Spinal cord (tissue), 10 donors: ENCODE measurements around the gene ANKRD11. TPM values are rescaled to one million over a fixed set of nuclear protein-coding genes. Genes with fewer than 3 reads are reported as not detected.
"Not testable (repeated sequence)": the region's sequence is repeated elsewhere in the genome, so short reads cannot be mapped to it uniquely, and the experiment has no call there.

ENCODE experiments used
- DNase-seq, 6 donors: peaks; one replicate each; pipeline versions ENCODE4 v3.0.0 to v3.0.0-alpha.2; 2013 to 2015; ENCODE audit warnings: low spot score in 6 of 6, low read depth in 4 of 6
- H3K27ac ChIP-seq: one replicate; pipeline ENCODE4 v1.5.1; 2013; ENCODE audit warnings: low read depth, low read length, control low read depth
- H3K27me3 ChIP-seq: one replicate; pipeline ENCODE4 v1.6.1; 2013; ENCODE audit warnings: low read length; ENCODE audit not compliant: control insufficient read depth, insufficient read depth
- H3K36me3 ChIP-seq: one replicate; pipeline ENCODE4 v1.6.1; 2013; ENCODE audit warnings: low read length; ENCODE audit not compliant: control insufficient read depth, insufficient read depth
- H3K4me1 ChIP-seq: one replicate; pipeline ENCODE4 v1.6.1; 2013; ENCODE audit warnings: low read length; ENCODE audit not compliant: control insufficient read depth, insufficient read depth
- H3K4me3 ChIP-seq: one replicate; pipeline ENCODE4 v1.5.1; 2013; ENCODE audit warnings: low read depth, low read length, control low read depth
- H3K9me3 ChIP-seq: one replicate; pipeline ENCODE4 v1.6.1; 2013; ENCODE audit warnings: low read length; ENCODE audit not compliant: control insufficient read depth, insufficient read depth
- WGBS: methylation state at CpG from one replicate; pipeline ENCODE4 v1.1.5; 2013; ENCODE audit warnings: missing lambda C conversion rate; ENCODE audit not compliant: insufficient coverage; 5-methylcytosine and 5-hydroxymethylcytosine counted together
- polyA plus RNA-seq, 2 donors: library from polyadenylated mRNA; unstranded; fragments of 120-200 nt; gene quantifications; one replicate each; pipeline ENCODE4 v1.2.1, GENCODE V29; 2013; ENCODE audit not compliant: insufficient read length in 2 of 2
- total RNA-seq, 2 donors: library from RNA; depleted of rRNA in 1 of 2; stranded (reverse); fragments of 120-200 nt in 1 of 2; fragments of >200 nt in 1 of 2; gene quantifications; one replicate each; pipeline versions ENCODE4 v1.2.3 to v1.2.4, GENCODE V29; 2013 to 2014
- donor health status: healthy.

ANKRD11 gene
- total and polyA plus RNA-seq, 4 donors, result 38.2 to 104 (median 73.5) TPM

GRCh38 chr16:89472711-89473075, 17.7 kb downstream of the ANKRD11 start:
- Histone ChIP-seq H3K27me3 (no peaks in the 10 kb centered on the region), H3K4me3 (no peak overlapping the region), H3K9me3 (no peaks in the 10 kb centered on the region), H3K4me1 (peaks cover 25% of the 10 kb centered on the region), H3K36me3 (no peaks in the 10 kb centered on the region), H3K27ac (no peak overlapping the region)
- no peak for DNase-seq
- 90% methylated on average over 2 of the region's 2 CpGs for WGBS

DNA sequence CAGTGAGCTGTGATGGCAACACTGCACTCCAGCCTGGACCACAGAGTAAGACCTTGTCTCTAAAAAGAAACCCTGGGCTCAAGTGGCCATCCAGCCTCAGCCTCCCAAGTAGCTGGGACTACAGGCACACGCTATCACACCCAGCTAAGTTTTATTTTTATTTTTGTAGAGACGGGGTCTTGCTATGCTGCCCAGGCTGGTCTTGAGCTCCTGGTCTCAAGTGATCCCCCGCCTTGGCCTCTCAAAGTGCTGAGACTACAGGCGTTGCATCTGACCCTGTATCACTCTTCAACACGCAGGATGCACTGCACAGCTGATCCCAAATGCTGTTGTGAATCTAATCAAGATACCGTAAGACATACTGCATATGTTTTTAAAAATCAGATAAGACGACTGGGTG, 23.0 kb downstream of the ANKRD11 start:
- H3K36me3 ChIP-seq, result no peaks in the 10 kb centered on the region
- DNase-seq, result no peak
- H3K4me3 ChIP-seq, result no peak overlapping the region
- 100% methylated on average over 3 of the region's 7 CpGs for WGBS
- H3K27me3 ChIP-seq, result no peaks in the 10 kb centered on the region
- peaks cover 23% of the 10 kb centered on the region for H3K4me1 ChIP-seq
- H3K9me3 ChIP-seq, result no peaks in the 10 kb centered on the region
- H3K27ac ChIP-seq, result no peak overlapping the region

DNA sequence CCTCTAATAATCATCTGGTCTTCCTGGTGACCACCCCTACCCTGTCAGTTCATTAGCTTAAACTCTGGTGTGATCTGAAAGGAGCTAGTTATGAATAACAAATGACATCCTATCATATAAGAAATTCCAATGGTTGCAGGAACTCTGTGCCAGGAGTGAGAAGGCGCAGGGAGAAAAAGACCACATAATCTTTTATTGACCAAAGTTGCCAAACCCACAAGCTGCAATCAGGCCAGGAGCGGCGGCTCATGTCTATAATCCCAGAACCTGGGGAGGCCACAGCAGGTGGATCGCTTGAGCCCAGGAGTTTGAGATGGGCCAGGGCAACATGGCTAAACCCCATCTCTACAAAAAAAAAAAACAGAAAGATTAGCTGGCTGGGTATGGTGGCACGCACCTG, 23.4 kb downstream of the ANKRD11 start:
- Histone ChIP-seq H3K27me3 (no peaks in the 10 kb centered on the region), H3K36me3 (no peaks in the 10 kb centered on the region), H3K4me1 (peaks cover 23% of the 10 kb centered on the region), H3K9me3 (no peaks in the 10 kb centered on the region), H3K4me3 (no peak overlapping the region), H3K27ac (no peak overlapping the region)
- no peak for DNase-seq
- 90% methylated on average over 1 of the region's 5 CpGs for WGBS

DNA sequence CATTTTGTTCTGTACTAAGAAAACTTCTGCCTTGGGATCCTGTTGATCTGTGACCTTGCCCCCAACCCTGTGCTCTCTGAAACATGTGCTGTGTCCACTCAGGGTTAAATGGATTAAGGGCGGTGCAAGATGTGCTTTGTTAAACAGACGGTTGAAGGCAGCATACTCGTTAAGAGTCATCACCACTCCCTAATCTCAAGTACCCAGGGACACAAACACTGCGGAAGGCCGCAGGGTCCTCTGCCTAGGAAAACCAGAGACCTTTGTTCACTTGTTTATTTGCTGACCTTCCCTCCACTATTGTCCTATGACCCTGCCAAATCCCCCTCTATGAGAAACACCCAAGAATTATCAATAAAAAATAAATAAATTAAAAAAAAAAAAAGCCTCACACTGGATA, 27.0 kb downstream of the ANKRD11 start:
- WGBS, result no CpG with 5 or more reads among the region's 5 CpGs
- H3K9me3 ChIP-seq, H3K27ac ChIP-seq, H3K27me3 ChIP-seq, H3K36me3 ChIP-seq, DNase-seq, H3K4me3 ChIP-seq: not testable (repeated sequence)
- H3K4me1 ChIP-seq, result peaks cover 18% of the 10 kb centered on the region

- H3K27me3 ChIP-seq, DNase-seq, H3K36me3 ChIP-seq, H3K4me3 ChIP-seq, H3K9me3 ChIP-seq, H3K27ac ChIP-seq: not testable (repeated sequence)
- H3K4me1 ChIP-seq, result peaks cover 17% of the 10 kb centered on the region
- WGBS, result 98% methylated on average over 7 of the region's 30 CpGs
Observed at GRCh38 chr16:89462639-89463038, 27.7 kb downstream of the ANKRD11 start.

DNA sequence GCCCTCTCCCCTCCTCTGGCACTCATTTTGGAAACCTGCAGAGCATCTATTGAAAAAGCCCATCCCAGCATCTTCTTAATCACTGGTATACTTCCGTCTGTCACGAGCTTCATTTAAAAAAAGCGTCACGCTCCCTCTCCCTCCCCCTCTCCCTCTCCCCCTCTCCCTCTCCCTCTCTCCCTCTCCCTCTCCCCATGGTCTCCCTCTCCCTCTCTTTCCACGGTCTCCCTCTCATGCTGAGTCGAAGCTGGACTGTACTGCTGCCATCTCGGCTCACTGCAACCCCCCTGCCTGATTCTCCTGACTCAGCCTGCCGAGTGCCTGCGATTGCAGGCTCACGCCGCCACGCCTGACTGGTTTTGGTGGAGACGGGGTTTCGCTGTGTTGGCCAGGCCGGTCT, 28.5 kb downstream of the ANKRD11 start:
- whole genome bisulfite sequencing, result 60% methylated on average over 2 of the region's 15 CpGs
- not testable (repeated sequence) for H3K9me3 ChIP-seq, DNase-seq, H3K4me3 ChIP-seq, H3K27ac ChIP-seq, H3K27me3 ChIP-seq, H3K36me3 ChIP-seq
- peaks cover 15% of the 10 kb centered on the region for H3K4me1 ChIP-seq

DNA sequence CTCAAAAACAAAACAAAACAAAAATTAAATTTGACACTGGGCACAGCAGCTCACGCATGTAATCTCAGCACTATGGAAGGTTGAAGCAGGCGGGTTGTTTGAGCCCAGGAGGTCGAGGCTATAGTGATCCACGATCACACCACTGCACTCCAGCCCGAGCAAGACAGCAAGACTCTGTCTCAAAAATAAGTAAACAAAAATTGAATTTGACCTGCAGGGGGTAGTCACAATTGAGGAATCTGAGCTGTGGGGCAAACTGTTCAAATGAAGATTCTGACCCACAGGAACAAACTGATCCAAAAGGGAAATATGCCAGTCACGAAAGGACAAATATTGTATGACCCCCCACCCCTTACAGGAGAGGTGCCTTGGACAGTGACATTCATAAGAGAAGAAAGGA, 29.8 kb downstream of the ANKRD11 start:
- WGBS, result 93% methylated on average over 5 of the region's 6 CpGs
- H3K4me1 ChIP-seq, result peaks cover 7% of the 10 kb centered on the region

DNA sequence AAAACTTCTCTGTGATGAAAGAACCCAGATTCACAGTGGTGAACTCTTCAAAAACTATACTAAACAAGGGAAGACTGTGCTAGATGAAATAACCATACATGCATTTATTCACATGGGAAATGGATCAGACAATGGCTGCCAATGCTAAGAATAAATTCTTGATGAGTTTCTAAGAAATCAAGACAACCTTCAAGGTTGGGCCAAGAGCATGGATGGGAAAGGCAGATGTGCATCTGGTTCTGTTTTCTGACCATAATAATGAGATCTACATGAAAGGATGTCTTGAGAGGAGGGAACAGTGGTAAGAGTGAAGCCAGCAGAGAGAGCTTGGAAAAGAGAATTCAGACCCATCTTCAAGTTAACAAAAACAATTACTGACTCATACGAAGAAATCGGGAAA, 31.4 kb downstream of the ANKRD11 start:
- Histone ChIP-seq H3K4me1 (peaks cover 9% of the 10 kb centered on the region), H3K27ac (no peak overlapping the region), H3K27me3 (no peaks in the 10 kb centered on the region), H3K36me3 (peaks cover 3% of the 10 kb centered on the region), H3K9me3 (no peaks in the 10 kb centered on the region), H3K4me3 (no peak overlapping the region)
- DNase-seq, result no peak
- WGBS, result no CpG with 5 or more reads among the region's 2 CpGs

More for the DNA sequence above, 29.8 kb downstream of the ANKRD11 start:
- DNase-seq, result no peak
- H3K9me3 ChIP-seq, result no peaks in the 10 kb centered on the region
- H3K27ac ChIP-seq, result no peak overlapping the region
- no peak overlapping the region for H3K4me3 ChIP-seq
- H3K36me3 ChIP-seq, result peaks cover 3% of the 10 kb centered on the region
- H3K27me3 ChIP-seq, result no peaks in the 10 kb centered on the region

GRCh38 chr16:89458551-89458950, 31.8 kb downstream of the ANKRD11 start:
- DNase-seq, result no peak
- H3K9me3 ChIP-seq, result no peaks in the 10 kb centered on the region
- no peaks in the 10 kb centered on the region for H3K27me3 ChIP-seq
- peaks cover 3% of the 10 kb centered on the region for H3K36me3 ChIP-seq
- no peak overlapping the region for H3K4me3 ChIP-seq
- 96% methylated on average over 7 of the region's 7 CpGs for WGBS
- no peak overlapping the region for H3K27ac ChIP-seq
- peaks cover 13% of the 10 kb centered on the region for H3K4me1 ChIP-seq

- WGBS, result 81% methylated on average over 3 of the region's 12 CpGs
- H3K4me1 ChIP-seq, result peaks cover 17% of the 10 kb centered on the region
Observed at GRCh38 chr16:89456419-89456959, 33.9 kb downstream of the ANKRD11 start.

More at GRCh38 chr16:89456419-89456959, 33.9 kb downstream of the ANKRD11 start:
- no peaks in the 10 kb centered on the region for H3K9me3 ChIP-seq
- H3K27me3 ChIP-seq, result no peaks in the 10 kb centered on the region
- H3K27ac ChIP-seq, result no peak overlapping the region
- no peak overlapping the region for H3K4me3 ChIP-seq
- peaks cover 3% of the 10 kb centered on the region for H3K36me3 ChIP-seq
- DNase-seq, result no peak
